GM19463 (cell line): ENCODE results near the gene TANC1.

Experiments
- ATAC-seq: cut with Tn5 transposase; IDR thresholded peaks from one replicate; pipeline ENCODE4 v1.9.1; 2021; ENCODE audit warnings: mild to moderate bottlenecking, moderate library complexity; ENCODE audit not compliant: unreplicated experiment

The TANC1 gene

GRCh38 chr2:159243529-159243928 lies 275.1 kb downstream of the TANC1 start:
- ATAC-seq, result no peak

- no peak for ATAC-seq
Measured at GRCh38 chr2:159246325-159246988, 278.0 kb downstream of the TANC1 start.

GRCh38 chr2:159249990-159250715 lies 281.7 kb downstream of the TANC1 start:
- ATAC-seq, result peak; percentile 78

- no peak for ATAC-seq
Measured at GRCh38 chr2:159251296-159252173, 283.1 kb downstream of the TANC1 start.

- ATAC-seq, result no peak
Measured at GRCh38 chr2:159252905-159253304, 284.5 kb downstream of the TANC1 start.

- ATAC-seq, result no peak
Measured at GRCh38 chr2:159256159-159256558, 287.7 kb downstream of the TANC1 start.

- ATAC-seq, result no peak
Measured at GRCh38 chr2:159262226-159262625, 293.8 kb downstream of the TANC1 start.

- ATAC-seq, result no peak
Measured at GRCh38 chr2:159262904-159263303, 294.5 kb downstream of the TANC1 start.

- ATAC-seq, result no peak
Measured at GRCh38 chr2:159265171-159265576, 296.7 kb downstream of the TANC1 start.

- peak; percentile 76 for ATAC-seq
Measured at GRCh38 chr2:159266554-159266953, 298.1 kb downstream of the TANC1 start.

GRCh38 chr2:159267921-159268320 lies 299.5 kb downstream of the TANC1 start:
- ATAC-seq, result no peak

- ATAC-seq, result no peak
Measured at GRCh38 chr2:159270744-159271379, 302.4 kb downstream of the TANC1 start.

- no peak for ATAC-seq
Measured at GRCh38 chr2:159272156-159272555, 303.7 kb downstream of the TANC1 start.

- no peak for ATAC-seq
Measured at GRCh38 chr2:159275111-159275510, 306.7 kb downstream of the TANC1 start.

- ATAC-seq, result no peak
Measured at GRCh38 chr2:159279700-159280099, 311.3 kb downstream of the TANC1 start.

GRCh38 chr2:159281002-159281401 lies 312.6 kb downstream of the TANC1 start:
- no peak for ATAC-seq
